ENCODE results near the gene DNMBP. TPM values are rescaled to one million over a fixed set of nuclear protein-coding genes. Genes with fewer than 3 reads are reported as not detected.
A peak's percentile ranks its signal among the peaks of the same experiment; 100 is the strongest.

The DNMBP gene
- total RNA-seq, 5 donors from 2014 or later (not counting 1 experiment from before 2014, with no cell fraction given), result 4.4 to 5.8 (median 4.6) TPM

DNA sequence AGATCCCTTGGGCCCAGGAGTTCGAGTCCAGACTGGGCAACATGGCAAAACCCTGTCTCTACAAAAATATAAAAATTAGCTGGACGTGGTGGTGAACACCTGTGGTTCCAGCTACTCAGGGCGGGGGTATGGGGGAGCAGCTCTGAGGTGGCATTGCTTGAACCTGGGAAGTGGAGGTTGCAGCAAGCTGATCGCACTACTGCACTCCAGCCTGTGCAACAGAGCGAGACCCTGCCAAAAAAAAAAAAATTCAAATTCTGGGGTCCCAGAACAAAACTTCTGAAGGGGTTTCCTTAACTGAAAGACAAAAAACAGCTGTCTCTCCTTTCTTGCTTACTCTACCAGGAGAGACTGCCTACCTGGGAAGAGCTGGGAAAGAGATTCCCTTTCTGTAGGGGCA is 27.0 kb downstream of the DNMBP start:
- CTCF ChIA-PET, result interaction anchor here in 1 of 2 donors (1.1 kb wide), 1 partner anchor 63 kb away, joined by 3 read pairs; no protein-coding TSS in a partner anchor
- Histone ChIP-seq H3K4me1 (ENCODE audit: control insufficient read depth in 1 of 2, extremely low read depth in 1 of 2, insufficient read depth in 2 of 2, low read length in 2 of 2) (no peaks in the 10 kb centered on the region), H3K4me3 (ENCODE audit: control insufficient read depth in 1 of 2, extremely low read depth in 1 of 2, low read length in 1 of 2) (no peak overlapping the region), H3K27me3 (replicated peaks in 1 of 2; ENCODE audit: control insufficient read depth in 2 of 2, extremely low read depth in 1 of 2, insufficient read depth in 2 of 2, low read length in 1 of 2) (no peaks in the 10 kb centered on the region), H3K36me3 (ENCODE audit: control insufficient read depth in 2 of 2, extremely low read depth in 1 of 2, insufficient read depth in 1 of 2, low read length in 1 of 2) (no peaks in the 10 kb centered on the region), H3K27ac (ENCODE audit: low read length) (no peak overlapping the region), H3K9me3 (no peaks in the 10 kb centered on the region)
- POLR2A ChIA-PET, result interaction anchor here in 1 of 2 donors (0.7 kb wide), 1 partner anchor 19 kb away, joined by 4 read pairs; no protein-coding TSS in a partner anchor
- Mint-ChIP-seq H3K36me3 (peaks cover 6% of the 10 kb centered on the region), H3K9me3 (no peaks in the 10 kb centered on the region), H3K4me1 (peaks cover 2 to 13% (median 7%) of the 10 kb centered on the region in 3 donors), H3K27me3 (no peaks in the 10 kb centered on the region), H3K4me3 (no peak overlapping the region), H3K27ac (no peak overlapping the region)
- WGBS (ENCODE audit: insufficient coverage), result 100% methylated on average over 1 of the region's 5 CpGs
- no peak for ATAC-seq (replicated peaks in 1 of 4)
- no peak for DNase-seq

DNA sequence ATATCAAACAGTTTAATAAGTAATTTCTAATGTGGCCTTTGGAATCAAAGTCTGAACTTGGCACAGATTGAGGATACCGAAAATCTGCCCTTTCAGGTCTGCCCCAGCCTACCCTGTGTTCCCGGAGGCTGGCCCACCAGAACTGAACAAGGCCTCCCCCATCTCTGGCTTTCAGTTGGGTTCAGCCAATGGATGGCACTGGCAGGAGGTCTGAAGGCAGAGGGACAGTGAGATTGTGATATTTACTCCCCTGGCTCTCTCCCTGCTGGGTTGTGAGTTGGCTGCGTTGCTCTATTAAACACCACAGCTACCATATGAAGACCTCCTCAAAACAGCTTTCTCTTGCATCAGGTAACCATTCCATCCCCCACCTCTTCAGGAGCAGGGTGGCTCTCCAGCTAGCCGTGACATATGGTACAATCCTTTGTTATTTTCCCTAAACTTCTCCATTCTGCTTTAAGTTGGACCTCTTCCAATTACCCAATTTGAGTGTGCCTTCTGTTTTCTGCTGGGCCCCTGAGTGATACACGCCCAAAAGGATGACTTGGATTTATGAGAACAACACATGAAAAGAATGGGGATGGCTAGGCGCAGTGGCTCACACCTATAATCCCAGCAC is 28.1 kb downstream of the DNMBP start:
- Histone ChIP-seq H3K4me1 (ENCODE audit: control insufficient read depth in 1 of 2, extremely low read depth in 1 of 2, insufficient read depth in 2 of 2, low read length in 2 of 2) (no peaks in the 10 kb centered on the region), H3K27ac (ENCODE audit: low read length) (no peak overlapping the region), H3K27me3 (replicated peaks in 1 of 2; ENCODE audit: control insufficient read depth in 2 of 2, extremely low read depth in 1 of 2, insufficient read depth in 2 of 2, low read length in 1 of 2) (no peaks in the 10 kb centered on the region), H3K36me3 (ENCODE audit: control insufficient read depth in 2 of 2, extremely low read depth in 1 of 2, insufficient read depth in 1 of 2, low read length in 1 of 2) (no peaks in the 10 kb centered on the region), H3K4me3 (ENCODE audit: control insufficient read depth in 1 of 2, extremely low read depth in 1 of 2, low read length in 1 of 2) (no peak overlapping the region), H3K9me3 (no peaks in the 10 kb centered on the region)
- H3K9me3 Mint-ChIP-seq, result no peaks in the 10 kb centered on the region
- WGBS (ENCODE audit: insufficient coverage), result 100% methylated on average over 1 of the region's 6 CpGs
- no peaks in the 10 kb centered on the region for H3K27me3 Mint-ChIP-seq
- H3K27ac Mint-ChIP-seq, result no peak overlapping the region
- ATAC-seq (replicated peaks in 1 of 4) (no peak), DNase-seq (no peak)
- peaks cover 6% of the 10 kb centered on the region for H3K36me3 Mint-ChIP-seq
- ChIA-PET POLR2A (no interaction called here), CTCF (no interaction called here)
- no peak overlapping the region for H3K4me3 Mint-ChIP-seq
- H3K4me1 Mint-ChIP-seq, result peaks cover 0 to 13% (median 2%) of the 10 kb centered on the region in 3 donors

DNA sequence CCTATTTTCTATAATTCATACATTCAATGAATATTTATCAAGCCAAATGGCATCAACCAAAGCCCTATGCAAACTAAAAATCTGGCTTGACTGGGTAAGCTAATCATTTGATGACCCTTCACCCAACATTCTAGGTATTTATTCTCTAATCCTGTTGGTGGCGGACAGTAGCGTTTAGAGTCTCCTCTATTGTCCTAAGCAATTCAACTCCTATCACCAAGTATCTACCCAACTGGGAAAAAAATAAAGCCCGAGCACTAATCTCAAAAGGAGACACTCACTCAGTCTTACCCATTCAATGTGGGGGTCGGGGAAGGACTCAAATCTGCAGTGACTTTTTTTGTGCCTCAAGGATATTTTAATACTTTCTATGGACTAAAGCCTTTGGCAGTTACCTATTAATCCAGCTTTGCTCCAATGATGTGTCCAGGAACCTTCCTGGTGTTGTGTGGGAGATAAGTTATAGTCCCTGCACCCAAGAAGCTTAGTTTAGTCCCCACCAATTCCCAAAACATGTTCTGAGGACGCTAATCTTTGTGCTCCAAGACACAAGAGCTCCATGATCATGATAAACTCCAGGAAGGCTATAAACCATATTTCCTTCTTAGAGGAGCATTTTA is 30.6 kb downstream of the DNMBP start:
- ATAC-seq (replicated peaks in 1 of 4), result no peak
- H3K27ac ChIP-seq (ENCODE audit: low read length), result no peak overlapping the region

GRCh38 chr10:99977916-99978315 is 31.8 kb downstream of the DNMBP start:
- H3K4me1 Mint-ChIP-seq, result peaks cover 0 to 6% (median 0%) of the 10 kb centered on the region in 3 donors

More for the DNA sequence above, 30.6 kb downstream of the DNMBP start:
- H3K4me1 Mint-ChIP-seq, result peaks cover 0 to 13% (median 2%) of the 10 kb centered on the region in 3 donors
- no peaks in the 10 kb centered on the region for H3K27me3 Mint-ChIP-seq
- no peaks in the 10 kb centered on the region for H3K36me3 Mint-ChIP-seq
- H3K9me3 ChIP-seq, result no peaks in the 10 kb centered on the region
- no CpG with 5 or more reads among the region's 5 CpGs for WGBS (ENCODE audit: insufficient coverage)
- no peak overlapping the region for H3K27ac Mint-ChIP-seq
- no peak overlapping the region for H3K4me3 ChIP-seq (ENCODE audit: control insufficient read depth in 1 of 2, extremely low read depth in 1 of 2, low read length in 1 of 2)
- no peak for DNase-seq
- H3K36me3 ChIP-seq (ENCODE audit: control insufficient read depth in 2 of 2, extremely low read depth in 1 of 2, insufficient read depth in 1 of 2, low read length in 1 of 2), result no peaks in the 10 kb centered on the region
- H3K4me1 ChIP-seq (ENCODE audit: control insufficient read depth in 1 of 2, extremely low read depth in 1 of 2, insufficient read depth in 2 of 2, low read length in 2 of 2), result no peaks in the 10 kb centered on the region
- no peak overlapping the region for H3K4me3 Mint-ChIP-seq
- ChIA-PET POLR2A (interaction anchor here in 1 of 2 donors (0.7 kb wide), 1 partner anchor 15 kb away, joined by 7 read pairs; no protein-coding TSS in a partner anchor), CTCF (no interaction called here)
- H3K9me3 Mint-ChIP-seq, result no peaks in the 10 kb centered on the region
- H3K27me3 ChIP-seq (replicated peaks in 1 of 2; ENCODE audit: control insufficient read depth in 2 of 2, extremely low read depth in 1 of 2, insufficient read depth in 2 of 2, low read length in 1 of 2), result no peaks in the 10 kb centered on the region

GRCh38 chr10:99976886-99977665 is 32.7 kb downstream of the DNMBP start:
- ChIA-PET CTCF (no interaction called here), POLR2A (no interaction called here)
- Histone ChIP-seq H3K27me3 (replicated peaks in 1 of 2; ENCODE audit: control insufficient read depth in 2 of 2, extremely low read depth in 1 of 2, insufficient read depth in 2 of 2, low read length in 1 of 2) (no peaks in the 10 kb centered on the region), H3K36me3 (ENCODE audit: control insufficient read depth in 2 of 2, extremely low read depth in 1 of 2, insufficient read depth in 1 of 2, low read length in 1 of 2) (no peaks in the 10 kb centered on the region), H3K4me1 (ENCODE audit: control insufficient read depth in 1 of 2, extremely low read depth in 1 of 2, insufficient read depth in 2 of 2, low read length in 2 of 2) (no peaks in the 10 kb centered on the region), H3K9me3 (no peaks in the 10 kb centered on the region), H3K27ac (ENCODE audit: low read length) (no peak overlapping the region), H3K4me3 (ENCODE audit: control insufficient read depth in 1 of 2, extremely low read depth in 1 of 2, low read length in 1 of 2) (no peak overlapping the region)
- no peak overlapping the region for H3K27ac Mint-ChIP-seq
- H3K4me1 Mint-ChIP-seq, result peaks cover 0 to 6% (median 0%) of the 10 kb centered on the region in 3 donors
- H3K36me3 Mint-ChIP-seq, result no peaks in the 10 kb centered on the region
- no peak overlapping the region for H3K4me3 Mint-ChIP-seq
- no peak for DNase-seq
- ATAC-seq (replicated peaks in 1 of 4), result no peak
- WGBS (ENCODE audit: insufficient coverage), result no CpG with 5 or more reads among the region's 5 CpGs
- H3K27me3 Mint-ChIP-seq, result no peaks in the 10 kb centered on the region
- no peaks in the 10 kb centered on the region for H3K9me3 Mint-ChIP-seq

More at GRCh38 chr10:99977916-99978315, 31.8 kb downstream of the DNMBP start:
- Mint-ChIP-seq H3K27me3 (no peaks in the 10 kb centered on the region), H3K36me3 (no peaks in the 10 kb centered on the region), H3K4me3 (no peak overlapping the region), H3K27ac (no peak overlapping the region), H3K9me3 (no peaks in the 10 kb centered on the region)
- no peak for DNase-seq
- Histone ChIP-seq H3K4me1 (ENCODE audit: control insufficient read depth in 1 of 2, extremely low read depth in 1 of 2, insufficient read depth in 2 of 2, low read length in 2 of 2) (no peaks in the 10 kb centered on the region), H3K36me3 (ENCODE audit: control insufficient read depth in 2 of 2, extremely low read depth in 1 of 2, insufficient read depth in 1 of 2, low read length in 1 of 2) (no peaks in the 10 kb centered on the region), H3K27me3 (replicated peaks in 1 of 2; ENCODE audit: control insufficient read depth in 2 of 2, extremely low read depth in 1 of 2, insufficient read depth in 2 of 2, low read length in 1 of 2) (no peaks in the 10 kb centered on the region), H3K9me3 (no peaks in the 10 kb centered on the region), H3K4me3 (ENCODE audit: control insufficient read depth in 1 of 2, extremely low read depth in 1 of 2, low read length in 1 of 2) (no peak overlapping the region), H3K27ac (ENCODE audit: low read length) (no peak overlapping the region)
- no peak for ATAC-seq (replicated peaks in 1 of 4)
- 87% methylated on average over 5 of the region's 5 CpGs for WGBS (ENCODE audit: insufficient coverage)
- ChIA-PET CTCF (no interaction called here), POLR2A (no interaction called here)

GRCh38 chr10:99975942-99976809 is 33.6 kb downstream of the DNMBP start:
- Histone ChIP-seq H3K4me1 (ENCODE audit: control insufficient read depth in 1 of 2, extremely low read depth in 1 of 2, insufficient read depth in 2 of 2, low read length in 2 of 2) (no peaks in the 10 kb centered on the region), H3K27ac (ENCODE audit: low read length) (no peak overlapping the region), H3K36me3 (ENCODE audit: control insufficient read depth in 2 of 2, extremely low read depth in 1 of 2, insufficient read depth in 1 of 2, low read length in 1 of 2) (peaks cover 0 to 3% of the 10 kb centered on the region in 2 donors), H3K9me3 (no peaks in the 10 kb centered on the region), H3K27me3 (replicated peaks in 1 of 2; ENCODE audit: control insufficient read depth in 2 of 2, extremely low read depth in 1 of 2, insufficient read depth in 2 of 2, low read length in 1 of 2) (no peaks in the 10 kb centered on the region), H3K4me3 (ENCODE audit: control insufficient read depth in 1 of 2, extremely low read depth in 1 of 2, low read length in 1 of 2) (no peak overlapping the region)
- DNase-seq (no peak), ATAC-seq (replicated peaks in 1 of 4) (no peak)
- Mint-ChIP-seq H3K36me3 (peaks cover 5% of the 10 kb centered on the region), H3K27me3 (no peaks in the 10 kb centered on the region), H3K4me3 (no peak overlapping the region), H3K4me1 (peaks cover 0 to 6% (median 0%) of the 10 kb centered on the region in 3 donors), H3K27ac (peak overlapping the region in 1 of 2 donors; percentile 25), H3K9me3 (no peaks in the 10 kb centered on the region)
- CTCF ChIA-PET, result no interaction called here
- POLR2A ChIA-PET, result no interaction called here
- WGBS (ENCODE audit: insufficient coverage), result no CpG with 5 or more reads among the region's 7 CpGs

All from T-cell (primary cell).